Measurements from ENCODE around the gene CD7. TPM values are rescaled to one million over a fixed set of nuclear protein-coding genes. Genes with fewer than 3 reads are reported as not detected.

The CD7 gene
- total and polyA plus RNA-seq, 9 of the 15 experiments (the other 6 are each of a cell fraction or from before 2014, with no cell fraction given): 0.21 to 0.35 TPM; not detected in 7

DNA sequence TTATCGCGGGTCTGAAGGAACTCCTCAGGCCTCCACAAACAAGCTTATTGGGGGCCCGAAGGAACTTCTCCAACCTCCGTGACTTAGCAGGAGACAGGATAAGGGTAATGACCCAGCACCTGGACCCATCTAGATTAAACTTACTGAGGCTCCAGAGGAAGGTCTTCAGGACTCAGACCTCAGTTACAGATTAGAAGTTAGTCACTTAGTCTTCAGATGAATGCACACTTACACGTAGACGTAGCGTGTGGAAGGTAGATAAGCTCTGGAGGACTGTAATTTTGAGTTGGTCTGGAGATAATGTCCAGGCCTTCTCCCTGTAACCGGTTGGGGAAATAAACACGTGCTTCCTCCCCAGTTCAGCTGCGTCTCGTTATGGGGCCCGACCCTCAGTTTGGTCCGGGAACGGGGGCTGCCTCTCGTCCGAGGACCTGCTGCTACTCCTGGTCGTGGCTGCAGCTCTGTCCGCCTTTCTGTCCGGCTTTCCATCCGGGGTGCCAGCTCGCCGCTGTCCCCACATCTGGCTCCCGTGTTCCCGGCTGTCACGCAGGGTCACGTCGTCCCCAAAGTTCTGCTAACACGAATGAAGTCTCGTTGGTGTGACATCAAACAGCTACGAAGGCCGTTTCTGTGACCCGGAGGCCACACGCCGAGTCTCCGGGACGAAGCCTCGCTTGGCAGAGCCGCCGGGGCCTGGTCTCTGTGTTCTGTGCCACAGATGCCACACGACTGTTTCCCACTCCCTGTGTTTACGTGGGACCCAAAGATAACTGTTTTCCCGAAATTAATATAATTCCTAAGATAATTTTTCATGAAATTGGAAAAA is 28.0 kb upstream of the CD7 start (continued):
- TF ChIP-seq CBX8 (IDR thresholded peaks at IDR 0.05; ENCODE audit: borderline replicate concordance, extremely low read depth, low read depth, low read length, poor library complexity, severe bottlenecking) (no peak), IRF9 (tag; IDR thresholded peaks at IDR 0.05) (peak; percentile 61; the same call in 1 of the 2 replicates), ZNF134 (CRISPR knock-in tag; conservative IDR thresholded peaks at IDR 0.05) (0 out of 2 replicates have a peak, but pooled peaks have one; percentile 6), CBFA2T3 (IDR thresholded peaks at IDR 0.05) (peak; percentile 99), ZNF444 (CRISPR knock-in tag; IDR thresholded peaks at IDR 0.05) (no peak), DPF2 (IDR thresholded peaks at IDR 0.05) (peak; percentile 98), RBM39 (optimal IDR thresholded peaks at IDR 0.05; ENCODE audit: low read depth, low read length) (no peak), SMARCA4 (IDR thresholded peaks at IDR 0.05) (peak; percentile 97), RAD21 (CRISPR knock-in tag; conservative IDR thresholded peaks at IDR 0.05 in 1 of 2, IDR thresholded peaks at IDR 0.05 in 1 of 2) (no peak), SMARCC2 (IDR thresholded peaks at IDR 0.05; ENCODE audit: low read depth) (peak; percentile 96), SMARCE1 (IDR thresholded peaks at IDR 0.05) (peak; percentile 97), SMC3 (conservative IDR thresholded peaks at IDR 0.05; ENCODE audit: insufficient read depth, low read depth, low read length) (no peak), OTX1 (CRISPR knock-in tag; IDR thresholded peaks at IDR 0.05) (peak; percentile 47; the same call in 1 of the 2 replicates), PRMT5 (CRISPR knock-in tag; IDR thresholded peaks at IDR 0.05) (no peak), TAF7 (tag; IDR thresholded peaks at IDR 0.05) (no peak), U2AF2 (optimal IDR thresholded peaks at IDR 0.05; ENCODE audit: low read depth, low read length) (no peak), ETV6 (IDR thresholded peaks at IDR 0.05; ENCODE audit: borderline replicate concordance in 1 of 2, low read depth in 2 of 2, low read length in 1 of 2) (peak in 1 of 2 experiments; percentile 56; a peak in 1 of 4 replicates), ETV6 (CRISPR knock-in tag; IDR thresholded peaks at IDR 0.05; ENCODE audit: borderline replicate concordance) (no peak)
- TF ChIP-seq, protein P1, sequence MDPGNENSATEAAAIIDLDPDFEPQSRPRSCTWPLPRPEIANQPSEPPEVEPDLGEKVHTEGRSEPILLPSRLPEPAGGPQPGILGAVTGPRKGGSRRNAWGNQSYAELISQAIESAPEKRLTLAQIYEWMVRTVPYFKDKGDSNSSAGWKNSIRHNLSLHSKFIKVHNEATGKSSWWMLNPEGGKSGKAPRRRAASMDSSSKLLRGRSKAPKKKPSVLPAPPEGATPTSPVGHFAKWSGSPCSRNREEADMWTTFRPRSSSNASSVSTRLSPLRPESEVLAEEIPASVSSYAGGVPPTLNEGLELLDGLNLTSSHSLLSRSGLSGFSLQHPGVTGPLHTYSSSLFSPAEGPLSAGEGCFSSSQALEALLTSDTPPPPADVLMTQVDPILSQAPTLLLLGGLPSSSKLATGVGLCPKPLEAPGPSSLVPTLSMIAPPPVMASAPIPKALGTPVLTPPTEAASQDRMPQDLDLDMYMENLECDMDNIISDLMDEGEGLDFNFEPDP (CRISPR knock-in tag; IDR thresholded peaks at IDR 0.05): 0 out of 2 replicates have a peak, but pooled peaks have one; percentile 32
- TF ChIP-seq, protein P2, sequence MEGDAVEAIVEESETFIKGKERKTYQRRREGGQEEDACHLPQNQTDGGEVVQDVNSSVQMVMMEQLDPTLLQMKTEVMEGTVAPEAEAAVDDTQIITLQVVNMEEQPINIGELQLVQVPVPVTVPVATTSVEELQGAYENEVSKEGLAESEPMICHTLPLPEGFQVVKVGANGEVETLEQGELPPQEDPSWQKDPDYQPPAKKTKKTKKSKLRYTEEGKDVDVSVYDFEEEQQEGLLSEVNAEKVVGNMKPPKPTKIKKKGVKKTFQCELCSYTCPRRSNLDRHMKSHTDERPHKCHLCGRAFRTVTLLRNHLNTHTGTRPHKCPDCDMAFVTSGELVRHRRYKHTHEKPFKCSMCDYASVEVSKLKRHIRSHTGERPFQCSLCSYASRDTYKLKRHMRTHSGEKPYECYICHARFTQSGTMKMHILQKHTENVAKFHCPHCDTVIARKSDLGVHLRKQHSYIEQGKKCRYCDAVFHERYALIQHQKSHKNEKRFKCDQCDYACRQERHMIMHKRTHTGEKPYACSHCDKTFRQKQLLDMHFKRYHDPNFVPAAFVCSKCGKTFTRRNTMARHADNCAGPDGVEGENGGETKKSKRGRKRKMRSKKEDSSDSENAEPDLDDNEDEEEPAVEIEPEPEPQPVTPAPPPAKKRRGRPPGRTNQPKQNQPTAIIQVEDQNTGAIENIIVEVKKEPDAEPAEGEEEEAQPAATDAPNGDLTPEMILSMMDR (IDR thresholded peaks at IDR 0.05 in 2 of 3, conservative IDR thresholded peaks at IDR 0.05 in 1 of 3; ENCODE audit: insufficient read depth in 2 of 3, low read depth in 1 of 3, low read length in 3 of 3): no peak
- TF ChIP-seq, protein P3, sequence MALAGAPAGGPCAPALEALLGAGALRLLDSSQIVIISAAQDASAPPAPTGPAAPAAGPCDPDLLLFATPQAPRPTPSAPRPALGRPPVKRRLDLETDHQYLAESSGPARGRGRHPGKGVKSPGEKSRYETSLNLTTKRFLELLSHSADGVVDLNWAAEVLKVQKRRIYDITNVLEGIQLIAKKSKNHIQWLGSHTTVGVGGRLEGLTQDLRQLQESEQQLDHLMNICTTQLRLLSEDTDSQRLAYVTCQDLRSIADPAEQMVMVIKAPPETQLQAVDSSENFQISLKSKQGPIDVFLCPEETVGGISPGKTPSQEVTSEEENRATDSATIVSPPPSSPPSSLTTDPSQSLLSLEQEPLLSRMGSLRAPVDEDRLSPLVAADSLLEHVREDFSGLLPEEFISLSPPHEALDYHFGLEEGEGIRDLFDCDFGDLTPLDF (CRISPR knock-in tag; IDR thresholded peaks at IDR 0.05): no peak

Measured in K562 (cell line).